ENCODE results near the gene PNLIPRP2.

The PNLIPRP2 gene

DNA sequence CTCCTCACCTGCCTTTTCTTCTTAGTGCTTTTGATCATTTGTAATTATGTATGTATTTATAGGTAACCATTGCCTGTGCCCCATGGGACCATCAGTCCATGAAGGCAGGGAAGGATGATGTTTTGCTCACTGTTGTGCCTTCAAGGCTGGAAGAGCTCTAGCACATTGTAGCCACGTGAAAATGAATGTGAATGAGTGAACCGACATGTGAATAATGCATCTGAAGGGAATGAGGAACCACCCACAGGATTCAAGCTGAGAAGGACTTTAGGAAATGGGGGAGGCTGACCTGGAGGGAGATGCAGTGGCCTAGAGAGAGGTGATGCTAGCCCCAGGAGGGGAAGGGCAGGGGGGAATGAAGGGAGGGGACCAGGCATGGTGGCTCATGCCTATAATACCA is 6.0 kb upstream of the PNLIPRP2 start:
- Histone ChIP-seq H3K4me2 (ENCODE audit: low read length) (no peak overlapping the region), H2BK12ac (ENCODE audit: low read length) (no peak overlapping the region), H3K79me2 (ENCODE audit: control insufficient read depth, insufficient read depth, low read length, poor library complexity) (no peaks in the 10 kb centered on the region), H3K9me3 (ENCODE audit: insufficient read depth, low read depth, low read length) (peaks cover 2% of the 10 kb centered on the region), H4K91ac (ENCODE audit: low read depth, low read length) (no peak overlapping the region), H3K14ac (ENCODE audit: low read length) (no peak overlapping the region), H3K4me1 (ENCODE audit: control insufficient read depth in 1 of 2, insufficient read depth in 2 of 2, low read length in 2 of 2) (no peaks in the 10 kb centered on the region), H3K36me3 (ENCODE audit: control insufficient read depth in 1 of 2, insufficient read depth in 2 of 2, low read length in 2 of 2) (no peaks in the 10 kb centered on the region), H3K18ac (ENCODE audit: low read length) (no peak overlapping the region), H3K27ac (ENCODE audit: low read depth, low read length) (no peak overlapping the region), H3K4ac (ENCODE audit: low read depth, low read length) (no peak overlapping the region), H2AK5ac (ENCODE audit: low read length) (no peak overlapping the region), H3K4me3 (ENCODE audit: low read depth, low read length) (no peak overlapping the region), H4K12ac (ENCODE audit: low read depth, low read length) (no peak overlapping the region), H3K27me3 (ENCODE audit: insufficient read depth, low read length) (no peaks in the 10 kb centered on the region), H2AFZ (ENCODE audit: insufficient read depth, low read length, poor library complexity) (no peak overlapping the region), H3K9ac (ENCODE audit: low read length) (no peak overlapping the region), H2BK5ac (ENCODE audit: low read depth, low read length, poor library complexity) (no peak overlapping the region), H4K8ac (ENCODE audit: low read depth, low read length) (no peak overlapping the region), H3K79me1 (ENCODE audit: low read length) (no peaks in the 10 kb centered on the region), H3K23ac (ENCODE audit: low read length) (no peak overlapping the region), H2BK120ac (ENCODE audit: insufficient read depth, low read length, poor library complexity) (no peak overlapping the region)
- no peak for DNase-seq
- no CpG with 5 or more reads among the region's 2 CpGs for WGBS (ENCODE audit: extremely low coverage, insufficient coverage, insufficient read length)

DNA sequence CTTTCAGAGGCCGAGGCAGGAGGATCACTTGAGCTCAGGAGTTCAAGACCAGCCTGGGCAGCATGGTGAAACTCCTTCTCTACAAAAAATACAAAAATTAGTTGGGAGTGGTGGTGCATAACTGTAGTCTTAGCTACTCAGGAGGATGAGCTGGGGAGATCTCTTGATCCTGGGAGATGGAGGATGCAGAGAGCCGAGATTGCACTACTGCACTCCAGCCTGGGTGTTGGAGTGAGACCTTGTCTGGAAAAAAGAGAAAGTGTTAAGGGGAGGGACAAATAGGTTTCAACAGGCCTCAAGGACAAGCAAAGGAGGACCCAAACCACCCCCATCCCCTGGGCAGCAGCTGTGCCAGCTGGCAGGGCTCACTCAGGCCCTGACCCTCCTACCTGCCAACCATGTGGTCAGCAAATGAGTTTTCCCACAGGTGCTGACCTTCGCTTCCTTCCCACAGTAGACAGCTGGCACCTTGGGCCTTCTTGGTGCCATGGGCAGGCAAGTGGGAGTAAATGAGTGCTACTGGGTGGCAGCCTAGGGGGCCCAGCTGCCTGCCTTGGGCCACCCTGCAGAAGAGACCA is 5.5 kb upstream of the PNLIPRP2 start:
- H2AK5ac ChIP-seq (ENCODE audit: low read length), result no peak overlapping the region

GRCh38 chr10:116621476-116621875 is 723 bp downstream of the PNLIPRP2 start:
- H3K79me2 ChIP-seq (ENCODE audit: control insufficient read depth, insufficient read depth, low read length, poor library complexity), result no peaks in the 10 kb centered on the region
- H3K4me2 ChIP-seq (ENCODE audit: low read length), result no peak overlapping the region
- H3K27me3 ChIP-seq (ENCODE audit: insufficient read depth, low read length), result no peaks in the 10 kb centered on the region
- H2BK5ac ChIP-seq (ENCODE audit: low read depth, low read length, poor library complexity), result no peak overlapping the region
- no peaks in the 10 kb centered on the region for H3K4me1 ChIP-seq (ENCODE audit: control insufficient read depth in 1 of 2, insufficient read depth in 2 of 2, low read length in 2 of 2)
- H4K8ac ChIP-seq (ENCODE audit: low read depth, low read length), result no peak overlapping the region
- H3K9ac ChIP-seq (ENCODE audit: low read length), result no peak overlapping the region
- H3K4ac ChIP-seq (ENCODE audit: low read depth, low read length), result no peak overlapping the region
- H2BK12ac ChIP-seq (ENCODE audit: low read length), result no peak overlapping the region
- H3K4me3 ChIP-seq (ENCODE audit: low read depth, low read length), result no peak overlapping the region
- H2AFZ ChIP-seq (ENCODE audit: insufficient read depth, low read length, poor library complexity), result no peak overlapping the region
- H4K12ac ChIP-seq (ENCODE audit: low read depth, low read length), result no peak overlapping the region
- no peak overlapping the region for H2AK5ac ChIP-seq (ENCODE audit: low read length)
- H3K9me3 ChIP-seq (ENCODE audit: insufficient read depth, low read depth, low read length), result no peaks in the 10 kb centered on the region
- H3K14ac ChIP-seq (ENCODE audit: low read length), result no peak overlapping the region
- WGBS (ENCODE audit: extremely low coverage, insufficient coverage, insufficient read length), result no CpG with 5 or more reads among the region's 8 CpGs
- H3K27ac ChIP-seq (ENCODE audit: low read depth, low read length), result no peak overlapping the region
- H3K36me3 ChIP-seq (ENCODE audit: control insufficient read depth in 1 of 2, insufficient read depth in 2 of 2, low read length in 2 of 2), result no peaks in the 10 kb centered on the region
- no peak overlapping the region for H2BK120ac ChIP-seq (ENCODE audit: insufficient read depth, low read length, poor library complexity)
- no peak overlapping the region for H3K23ac ChIP-seq (ENCODE audit: low read length)
- no peak overlapping the region for H4K91ac ChIP-seq (ENCODE audit: low read depth, low read length)
- H3K79me1 ChIP-seq (ENCODE audit: low read length), result no peaks in the 10 kb centered on the region
- no peak for DNase-seq
- no peak overlapping the region for H3K18ac ChIP-seq (ENCODE audit: low read length)

More for the DNA sequence above, 5.5 kb upstream of the PNLIPRP2 start:
- Histone ChIP-seq H3K4ac (ENCODE audit: low read depth, low read length) (no peak overlapping the region), H3K27ac (ENCODE audit: low read depth, low read length) (no peak overlapping the region), H3K14ac (ENCODE audit: low read length) (no peak overlapping the region), H2BK120ac (ENCODE audit: insufficient read depth, low read length, poor library complexity) (no peak overlapping the region), H3K4me1 (ENCODE audit: control insufficient read depth in 1 of 2, insufficient read depth in 2 of 2, low read length in 2 of 2) (no peaks in the 10 kb centered on the region), H3K79me1 (ENCODE audit: low read length) (no peaks in the 10 kb centered on the region), H3K27me3 (ENCODE audit: insufficient read depth, low read length) (no peaks in the 10 kb centered on the region), H2BK12ac (ENCODE audit: low read length) (no peak overlapping the region), H3K79me2 (ENCODE audit: control insufficient read depth, insufficient read depth, low read length, poor library complexity) (no peaks in the 10 kb centered on the region), H3K18ac (ENCODE audit: low read length) (no peak overlapping the region), H4K8ac (ENCODE audit: low read depth, low read length) (no peak overlapping the region), H2AFZ (ENCODE audit: insufficient read depth, low read length, poor library complexity) (no peak overlapping the region), H3K9ac (ENCODE audit: low read length) (no peak overlapping the region), H3K9me3 (ENCODE audit: insufficient read depth, low read depth, low read length) (peaks cover 2% of the 10 kb centered on the region), H3K23ac (ENCODE audit: low read length) (no peak overlapping the region), H3K36me3 (ENCODE audit: control insufficient read depth in 1 of 2, insufficient read depth in 2 of 2, low read length in 2 of 2) (no peaks in the 10 kb centered on the region), H3K4me2 (ENCODE audit: low read length) (no peak overlapping the region), H2BK5ac (ENCODE audit: low read depth, low read length, poor library complexity) (no peak overlapping the region), H4K91ac (ENCODE audit: low read depth, low read length) (no peak overlapping the region), H4K12ac (ENCODE audit: low read depth, low read length) (no peak overlapping the region), H3K4me3 (ENCODE audit: low read depth, low read length) (no peak overlapping the region)
- DNase-seq, result no peak
- no CpG with 5 or more reads among the region's 3 CpGs for WGBS (ENCODE audit: extremely low coverage, insufficient coverage, insufficient read length)

GRCh38 chr10:116621934-116622655 is 1.3 kb downstream of the PNLIPRP2 start:
- no CpG with 5 or more reads among the region's 11 CpGs for WGBS (ENCODE audit: extremely low coverage, insufficient coverage, insufficient read length)

More at GRCh38 chr10:116621934-116622655, 1.3 kb downstream of the PNLIPRP2 start:
- Histone ChIP-seq H3K36me3 (ENCODE audit: control insufficient read depth in 1 of 2, insufficient read depth in 2 of 2, low read length in 2 of 2) (no peaks in the 10 kb centered on the region), H4K8ac (ENCODE audit: low read depth, low read length) (no peak overlapping the region), H3K14ac (ENCODE audit: low read length) (no peak overlapping the region), H3K23ac (ENCODE audit: low read length) (no peak overlapping the region), H3K27ac (ENCODE audit: low read depth, low read length) (no peak overlapping the region), H3K9ac (ENCODE audit: low read length) (no peak overlapping the region), H2BK12ac (ENCODE audit: low read length) (no peak overlapping the region), H3K4me1 (ENCODE audit: control insufficient read depth in 1 of 2, insufficient read depth in 2 of 2, low read length in 2 of 2) (no peaks in the 10 kb centered on the region), H4K12ac (ENCODE audit: low read depth, low read length) (no peak overlapping the region), H3K4ac (ENCODE audit: low read depth, low read length) (no peak overlapping the region), H4K91ac (ENCODE audit: low read depth, low read length) (no peak overlapping the region), H2AFZ (ENCODE audit: insufficient read depth, low read length, poor library complexity) (no peak overlapping the region), H2BK5ac (ENCODE audit: low read depth, low read length, poor library complexity) (no peak overlapping the region), H3K27me3 (ENCODE audit: insufficient read depth, low read length) (no peaks in the 10 kb centered on the region), H3K18ac (ENCODE audit: low read length) (no peak overlapping the region), H3K9me3 (ENCODE audit: insufficient read depth, low read depth, low read length) (no peaks in the 10 kb centered on the region), H3K79me2 (ENCODE audit: control insufficient read depth, insufficient read depth, low read length, poor library complexity) (no peaks in the 10 kb centered on the region), H3K4me3 (ENCODE audit: low read depth, low read length) (no peak overlapping the region), H3K79me1 (ENCODE audit: low read length) (no peaks in the 10 kb centered on the region), H2AK5ac (ENCODE audit: low read length) (no peak overlapping the region), H3K4me2 (ENCODE audit: low read length) (no peak overlapping the region), H2BK120ac (ENCODE audit: insufficient read depth, low read length, poor library complexity) (no peak overlapping the region)
- no peak for DNase-seq
